IPS-18a (cell line): Measurements from ENCODE around the gene CLDN18.

Experiments used
- H3K27ac ChIP-seq: one replicate; pipeline ENCODE4 v1.5.1; 2013; ENCODE audit warnings: low read length
- H3K27me3 ChIP-seq: one replicate; pipeline ENCODE4 v1.6.1; 2013; ENCODE audit warnings: mild to moderate bottlenecking, low read length; ENCODE audit not compliant: control insufficient read depth, insufficient read depth
- H3K36me3 ChIP-seq: one replicate; pipeline ENCODE4 v1.6.1; 2013; ENCODE audit warnings: low read depth, low read length; ENCODE audit not compliant: control insufficient read depth
- H3K4me1 ChIP-seq: one replicate; pipeline ENCODE4 v1.6.1; 2013; ENCODE audit warnings: low read depth, low read length; ENCODE audit not compliant: control insufficient read depth
- H3K4me3 ChIP-seq: one replicate; pipeline ENCODE4 v1.5.1; 2013; ENCODE audit warnings: low read length
- H3K9ac ChIP-seq: one replicate; pipeline ENCODE4 v1.6.1; 2013; ENCODE audit warnings: mild to moderate bottlenecking, low read length, moderate library complexity
- H3K9me3 ChIP-seq: one replicate; pipeline ENCODE4 v1.6.1; 2013; ENCODE audit warnings: low read depth, low read length; ENCODE audit not compliant: control insufficient read depth

CLDN18 gene

GRCh38 chr3:138082992-138083386 lies 73.0 kb downstream of the CLDN18 start:
- H3K27ac ChIP-seq: no peak overlapping the region
- H3K36me3 ChIP-seq: peaks cover 27% of the 10 kb centered on the region
- no peaks in the 10 kb centered on the region for H3K4me1 ChIP-seq

More at GRCh38 chr3:138082992-138083386, 73.0 kb downstream of the CLDN18 start:
- H3K27me3 ChIP-seq: no peaks in the 10 kb centered on the region
- H3K9ac ChIP-seq: no peak overlapping the region
- H3K4me3 ChIP-seq: no peak overlapping the region
- no peaks in the 10 kb centered on the region for H3K9me3 ChIP-seq
